ENCODE results near the gene OR5H14.

Gene OR5H14
- long read RNA-seq: 0 reads

DNA sequence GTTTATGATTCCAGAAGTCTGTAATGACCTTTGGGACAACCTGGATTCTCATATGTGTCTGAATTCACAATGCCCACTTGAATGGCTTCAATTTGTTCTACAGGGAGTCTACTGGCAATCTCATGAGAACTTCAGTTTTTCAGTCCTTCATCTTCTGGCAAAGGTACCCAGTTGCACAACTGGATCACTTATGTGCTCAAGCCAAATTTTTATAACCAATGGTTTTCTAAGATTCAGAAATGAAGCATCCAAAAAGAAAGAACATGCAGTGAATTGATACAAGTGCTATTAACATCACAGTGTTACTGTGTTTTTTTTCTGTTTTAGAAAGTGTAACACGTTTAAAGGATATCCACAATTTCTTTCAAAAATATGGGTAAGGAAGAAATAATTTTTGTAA, at the start of gene OR5H14:
Gene OR5H14, plus strand, starts transcription at position 301 of the 400 bp plus-strand sequence. CDS start 1,907 bp downstream, outside the sequence.
- no peaks in the 10 kb centered on the region for H3K27me3 ChIP-seq (ENCODE audit: insufficient read depth, poor library complexity, severe bottlenecking)
- no peak within 1 kb of the TSS for H3K27ac ChIP-seq (replicated peaks)
- TF ChIP-seq POLR2AphosphoS5 (IDR thresholded peaks at IDR 0.05; ENCODE audit: low read depth) (no peak), SPI1 (IDR thresholded peaks at IDR 0.05; ENCODE audit: borderline replicate concordance, low read depth) (no peak)
- TF ChIP-seq, protein P1, sequence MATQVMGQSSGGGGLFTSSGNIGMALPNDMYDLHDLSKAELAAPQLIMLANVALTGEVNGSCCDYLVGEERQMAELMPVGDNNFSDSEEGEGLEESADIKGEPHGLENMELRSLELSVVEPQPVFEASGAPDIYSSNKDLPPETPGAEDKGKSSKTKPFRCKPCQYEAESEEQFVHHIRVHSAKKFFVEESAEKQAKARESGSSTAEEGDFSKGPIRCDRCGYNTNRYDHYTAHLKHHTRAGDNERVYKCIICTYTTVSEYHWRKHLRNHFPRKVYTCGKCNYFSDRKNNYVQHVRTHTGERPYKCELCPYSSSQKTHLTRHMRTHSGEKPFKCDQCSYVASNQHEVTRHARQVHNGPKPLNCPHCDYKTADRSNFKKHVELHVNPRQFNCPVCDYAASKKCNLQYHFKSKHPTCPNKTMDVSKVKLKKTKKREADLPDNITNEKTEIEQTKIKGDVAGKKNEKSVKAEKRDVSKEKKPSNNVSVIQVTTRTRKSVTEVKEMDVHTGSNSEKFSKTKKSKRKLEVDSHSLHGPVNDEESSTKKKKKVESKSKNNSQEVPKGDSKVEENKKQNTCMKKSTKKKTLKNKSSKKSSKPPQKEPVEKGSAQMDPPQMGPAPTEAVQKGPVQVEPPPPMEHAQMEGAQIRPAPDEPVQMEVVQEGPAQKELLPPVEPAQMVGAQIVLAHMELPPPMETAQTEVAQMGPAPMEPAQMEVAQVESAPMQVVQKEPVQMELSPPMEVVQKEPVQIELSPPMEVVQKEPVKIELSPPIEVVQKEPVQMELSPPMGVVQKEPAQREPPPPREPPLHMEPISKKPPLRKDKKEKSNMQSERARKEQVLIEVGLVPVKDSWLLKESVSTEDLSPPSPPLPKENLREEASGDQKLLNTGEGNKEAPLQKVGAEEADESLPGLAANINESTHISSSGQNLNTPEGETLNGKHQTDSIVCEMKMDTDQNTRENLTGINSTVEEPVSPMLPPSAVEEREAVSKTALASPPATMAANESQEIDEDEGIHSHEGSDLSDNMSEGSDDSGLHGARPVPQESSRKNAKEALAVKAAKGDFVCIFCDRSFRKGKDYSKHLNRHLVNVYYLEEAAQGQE (IDR thresholded peaks at IDR 0.05; ENCODE audit: insufficient replicate concordance, low read depth): no peak
- H3K4me3 ChIP-seq (replicated peaks; ENCODE audit: insufficient read depth, low read length): no peak within 1 kb of the TSS
- DNase-seq (ENCODE audit: low read depth in 1 of 2, low spot score in 1 of 2): no peak

DNA sequence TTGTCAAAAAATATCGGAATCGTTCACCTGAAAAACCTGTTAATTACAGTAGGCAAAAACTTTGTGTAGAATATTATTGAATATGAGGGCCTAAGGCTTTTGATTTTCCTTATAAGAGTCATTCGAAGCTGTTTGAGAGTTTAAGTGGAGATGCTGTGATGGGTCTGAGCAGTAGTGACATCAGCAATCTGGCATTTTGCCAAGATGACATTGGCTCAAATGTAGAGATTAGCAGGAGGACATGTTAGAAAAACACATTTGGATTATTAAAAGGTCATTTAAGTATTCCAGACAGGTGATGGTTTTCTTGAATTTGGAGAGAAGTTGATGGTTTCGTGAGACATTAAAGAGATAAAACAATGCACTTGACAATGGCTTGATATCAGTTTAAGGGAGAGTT, 47.4 kb upstream of the OR5H14 start:
- Histone ChIP-seq H3K27ac (replicated peaks) (no peak overlapping the region), H3K4me3 (replicated peaks; ENCODE audit: insufficient read depth, low read length) (no peak overlapping the region), H3K27me3 (ENCODE audit: insufficient read depth, poor library complexity, severe bottlenecking) (no peaks in the 10 kb centered on the region)
- no peak for DNase-seq (ENCODE audit: low read depth in 1 of 2, low spot score in 1 of 2)
- TF ChIP-seq SPI1 (IDR thresholded peaks at IDR 0.05; ENCODE audit: borderline replicate concordance, low read depth) (no peak), GABPA (IDR thresholded peaks at IDR 0.05; ENCODE audit: low read depth) (no peak), POLR2AphosphoS5 (IDR thresholded peaks at IDR 0.05; ENCODE audit: low read depth) (no peak)
- TF ChIP-seq, protein P1 (IDR thresholded peaks at IDR 0.05; ENCODE audit: insufficient replicate concordance, low read depth): no peak
- TF ChIP-seq, protein P2, sequence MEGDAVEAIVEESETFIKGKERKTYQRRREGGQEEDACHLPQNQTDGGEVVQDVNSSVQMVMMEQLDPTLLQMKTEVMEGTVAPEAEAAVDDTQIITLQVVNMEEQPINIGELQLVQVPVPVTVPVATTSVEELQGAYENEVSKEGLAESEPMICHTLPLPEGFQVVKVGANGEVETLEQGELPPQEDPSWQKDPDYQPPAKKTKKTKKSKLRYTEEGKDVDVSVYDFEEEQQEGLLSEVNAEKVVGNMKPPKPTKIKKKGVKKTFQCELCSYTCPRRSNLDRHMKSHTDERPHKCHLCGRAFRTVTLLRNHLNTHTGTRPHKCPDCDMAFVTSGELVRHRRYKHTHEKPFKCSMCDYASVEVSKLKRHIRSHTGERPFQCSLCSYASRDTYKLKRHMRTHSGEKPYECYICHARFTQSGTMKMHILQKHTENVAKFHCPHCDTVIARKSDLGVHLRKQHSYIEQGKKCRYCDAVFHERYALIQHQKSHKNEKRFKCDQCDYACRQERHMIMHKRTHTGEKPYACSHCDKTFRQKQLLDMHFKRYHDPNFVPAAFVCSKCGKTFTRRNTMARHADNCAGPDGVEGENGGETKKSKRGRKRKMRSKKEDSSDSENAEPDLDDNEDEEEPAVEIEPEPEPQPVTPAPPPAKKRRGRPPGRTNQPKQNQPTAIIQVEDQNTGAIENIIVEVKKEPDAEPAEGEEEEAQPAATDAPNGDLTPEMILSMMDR (IDR thresholded peaks at IDR 0.05; ENCODE audit: insufficient read depth, low read length): no peak

DNA sequence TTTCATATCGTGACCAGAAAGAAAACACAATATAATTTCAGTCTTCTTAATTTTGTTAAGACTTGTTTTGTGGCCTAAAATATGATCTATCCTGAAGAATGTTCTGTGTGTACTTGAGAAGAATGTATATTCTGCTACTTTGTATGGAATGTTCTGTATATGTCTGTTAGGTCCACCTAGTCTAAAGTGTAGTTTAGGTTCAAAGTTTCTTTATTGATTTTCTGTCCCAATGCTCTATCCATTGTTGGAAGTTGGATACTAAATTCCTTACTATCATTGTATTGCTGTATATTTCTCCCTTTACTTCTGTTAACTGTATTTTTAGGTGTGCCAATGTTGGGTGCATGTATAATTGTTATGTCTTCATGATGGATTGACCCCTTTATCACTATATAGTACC, 39.1 kb upstream of the OR5H14 start:
- no peak overlapping the region for H3K27ac ChIP-seq (replicated peaks)
- no peaks in the 10 kb centered on the region for H3K27me3 ChIP-seq (ENCODE audit: insufficient read depth, poor library complexity, severe bottlenecking)
- H3K4me3 ChIP-seq (replicated peaks; ENCODE audit: insufficient read depth, low read length): no peak overlapping the region
- DNase-seq (ENCODE audit: low read depth in 1 of 2, low spot score in 1 of 2): no peak
- TF ChIP-seq GABPA (IDR thresholded peaks at IDR 0.05; ENCODE audit: low read depth) (no peak), POLR2AphosphoS5 (IDR thresholded peaks at IDR 0.05; ENCODE audit: low read depth) (no peak), SPI1 (IDR thresholded peaks at IDR 0.05; ENCODE audit: borderline replicate concordance, low read depth) (no peak)
- TF ChIP-seq, protein P1 (IDR thresholded peaks at IDR 0.05; ENCODE audit: insufficient replicate concordance, low read depth): no peak
- TF ChIP-seq, protein P2 (IDR thresholded peaks at IDR 0.05; ENCODE audit: insufficient read depth, low read length): no peak
